Renal pelvis (tissue), 4 donors: Measurements from ENCODE around the gene FSD2. TPM values are rescaled to one million over a fixed set of nuclear protein-coding genes. Genes with fewer than 3 reads are reported as not detected.
A peak's percentile ranks its signal among the peaks of the same experiment; 100 is the strongest.
"Not testable (repeated sequence)": the region's sequence is repeated elsewhere in the genome, so short reads cannot be mapped to it uniquely, and the experiment has no call there.

Experiments used
- DNase-seq: peaks from one replicate; pipeline ENCODE4 v3.0.0-alpha.2; 2013
- polyA plus RNA-seq, 3 donors: library from polyadenylated mRNA; unstranded; fragments of 120-200 nt; gene quantifications; one replicate each; pipeline ENCODE4 v1.2.1, GENCODE V29; 2013; ENCODE audit not compliant: insufficient read length in 3 of 3

The FSD2 gene
- polyA plus RNA-seq, 3 donors, result 0.18 to 0.40 (median 0.19) TPM

DNA sequence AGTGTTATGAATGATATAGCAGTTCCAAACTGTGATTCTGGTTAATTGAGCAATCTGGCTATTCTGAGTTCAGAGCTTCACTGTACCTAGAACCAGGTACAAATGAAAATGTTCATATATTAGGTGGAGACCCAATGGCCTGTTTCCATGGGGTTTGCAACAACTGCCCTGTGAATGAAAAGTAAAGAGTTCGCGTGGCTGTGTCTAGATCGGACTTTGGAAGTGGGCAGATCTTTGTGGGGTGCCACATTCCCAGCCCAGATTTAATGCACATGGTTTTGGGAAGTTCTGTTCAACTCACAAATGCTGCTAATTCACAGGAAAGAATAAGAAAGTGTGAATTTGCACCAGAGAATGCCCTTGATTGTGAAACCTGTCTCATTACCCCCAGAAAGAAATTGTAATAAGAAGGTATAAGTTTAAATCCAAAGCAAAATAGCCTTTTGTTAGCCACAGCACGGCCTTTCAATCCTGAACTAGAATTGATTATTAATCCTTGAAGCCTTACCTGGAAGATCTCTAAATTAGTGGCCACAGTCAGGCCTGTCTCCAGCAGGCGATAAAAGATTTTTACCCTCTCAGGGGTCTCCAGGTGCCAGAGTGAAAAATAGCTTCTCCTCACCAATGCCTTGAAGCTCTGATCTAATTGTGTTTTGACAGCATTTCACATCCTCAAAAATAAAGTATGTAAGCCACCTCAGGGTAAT, 26.2 kb upstream of the FSD2 start:
- DNase-seq, result no peak

DNA sequence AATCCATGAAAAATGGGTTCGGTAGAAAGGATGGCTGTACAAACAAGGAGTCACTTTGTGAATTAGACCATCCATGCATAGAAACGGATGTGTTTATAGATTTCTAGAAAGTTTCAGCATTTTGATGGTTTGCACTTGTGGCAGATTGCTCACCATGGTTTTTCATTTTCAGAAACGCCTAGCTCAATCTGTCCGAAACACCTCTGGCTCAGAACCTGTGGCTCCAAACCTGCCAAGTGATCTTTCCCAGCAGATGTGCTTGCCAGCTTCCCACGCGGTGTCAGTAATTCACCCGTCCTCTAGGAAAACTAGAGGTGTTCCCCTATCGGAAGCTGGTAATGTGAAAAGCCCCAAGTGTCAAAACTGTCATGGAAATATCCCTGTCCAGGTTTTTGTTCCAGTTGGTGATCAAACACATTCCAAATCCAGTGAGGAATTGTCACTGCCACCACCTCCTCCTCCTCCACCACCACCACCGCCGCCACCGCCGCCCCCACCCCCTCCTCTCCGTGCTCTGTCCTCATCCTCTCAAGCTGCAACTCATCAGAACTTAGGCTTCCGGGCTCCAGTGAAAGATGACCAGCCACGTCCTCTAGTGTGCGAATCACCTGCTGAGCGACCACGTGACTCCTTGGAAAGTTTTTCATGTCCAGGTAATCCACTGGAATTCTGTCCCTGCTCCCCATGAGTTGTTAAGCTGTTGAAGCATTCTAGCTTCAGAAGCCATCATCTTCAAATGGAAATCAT, 24.7 kb upstream of the FSD2 start:
- no peak for DNase-seq

DNA sequence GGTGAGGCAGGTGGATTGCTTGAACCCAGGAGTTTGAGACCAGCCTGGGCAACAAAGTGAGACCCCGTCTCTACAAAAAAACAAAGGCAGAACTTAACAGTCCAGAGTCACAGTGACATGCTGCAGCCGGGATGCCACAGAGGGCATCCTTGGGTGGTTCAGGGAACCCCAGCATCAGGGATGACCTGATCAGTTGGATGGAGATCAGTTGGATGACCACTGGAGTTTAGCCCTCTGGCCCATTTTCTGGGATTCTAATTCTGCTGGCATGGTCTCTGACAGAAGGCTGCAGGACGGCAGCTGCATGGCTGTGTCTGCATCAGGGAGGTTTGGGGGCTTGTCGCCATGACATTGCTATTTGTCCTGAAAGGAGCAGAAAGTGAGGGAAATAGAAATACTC, 23.4 kb upstream of the FSD2 start:
- DNase-seq, result no peak

DNA sequence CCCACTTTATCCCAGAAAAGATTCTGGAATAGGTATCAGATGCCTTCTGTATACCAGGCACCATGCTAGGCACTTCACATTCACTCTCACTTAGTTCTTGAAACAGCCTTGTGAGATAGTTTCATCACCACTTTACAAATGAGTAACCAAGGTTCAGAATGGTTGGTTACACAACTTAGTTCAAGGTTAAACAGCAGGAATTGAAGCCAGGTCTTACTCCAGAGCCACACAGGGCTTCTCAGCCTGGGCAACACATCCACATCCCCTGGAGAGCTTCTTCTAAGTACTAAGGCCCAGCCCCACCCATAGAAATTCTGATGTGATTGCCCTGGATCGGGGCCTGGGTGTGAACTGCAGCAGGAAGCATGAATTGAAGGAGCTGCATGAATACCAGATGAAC, 22.2 kb upstream of the FSD2 start:
- no peak for DNase-seq

DNA sequence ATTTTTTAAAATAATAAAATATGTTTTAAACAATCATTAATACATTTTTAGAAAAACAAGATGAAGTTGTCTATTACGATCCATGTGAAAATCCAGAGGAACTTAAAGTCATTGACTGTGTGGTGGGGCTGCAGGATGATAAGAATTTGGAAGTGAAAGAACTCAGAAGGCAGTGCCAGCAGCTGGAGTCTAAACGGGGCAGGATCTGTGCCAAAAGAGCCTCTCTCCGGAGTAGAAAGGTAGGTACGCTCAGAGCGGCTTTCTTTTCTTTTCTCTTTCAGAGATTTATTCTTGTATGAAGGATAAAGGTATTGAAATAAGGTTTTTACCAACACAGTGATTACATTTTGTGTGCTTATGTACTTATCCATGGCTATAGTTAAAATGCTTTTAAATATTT, 17.2 kb upstream of the FSD2 start:
- DNase-seq, result no peak

DNA sequence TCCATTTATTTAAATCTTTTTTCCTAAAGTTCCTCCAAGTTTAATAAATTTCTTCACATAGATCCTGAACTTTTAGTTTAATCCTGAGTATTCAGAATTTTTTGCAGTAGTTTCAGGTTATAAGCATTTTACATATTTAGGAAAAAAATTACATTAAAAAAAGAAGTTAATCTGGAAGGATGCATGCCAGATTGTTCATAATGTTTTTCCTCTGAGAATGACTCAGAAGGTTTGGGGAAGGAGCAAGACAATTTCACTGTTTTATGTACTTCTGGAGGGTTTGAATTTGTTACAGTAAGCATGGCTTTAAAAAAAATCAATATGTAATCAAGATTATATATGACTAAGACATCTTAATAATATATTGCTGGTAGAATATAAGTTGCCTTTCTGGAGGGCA, 16.0 kb upstream of the FSD2 start:
- DNase-seq, result not testable (repeated sequence)

DNA sequence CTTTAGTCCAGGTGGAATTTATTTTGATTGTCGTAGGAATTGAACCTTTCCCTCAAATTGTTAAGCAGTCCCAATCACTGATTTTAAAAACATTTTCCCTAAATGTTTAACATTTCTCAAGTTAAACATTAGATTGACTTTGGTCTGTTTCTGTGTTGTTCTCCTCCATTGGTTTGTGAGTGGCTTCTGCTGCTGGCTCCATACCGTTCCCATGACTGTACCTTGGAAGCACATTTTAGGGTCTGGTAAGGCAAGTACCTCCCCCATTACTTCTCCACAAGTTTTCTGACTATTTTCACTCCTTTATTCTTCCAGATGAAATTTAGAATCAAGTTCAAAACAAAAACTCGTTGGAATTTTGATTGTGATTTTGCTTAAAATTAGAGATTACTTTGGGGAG, 15.5 kb upstream of the FSD2 start:
- not testable (repeated sequence) for DNase-seq

DNA sequence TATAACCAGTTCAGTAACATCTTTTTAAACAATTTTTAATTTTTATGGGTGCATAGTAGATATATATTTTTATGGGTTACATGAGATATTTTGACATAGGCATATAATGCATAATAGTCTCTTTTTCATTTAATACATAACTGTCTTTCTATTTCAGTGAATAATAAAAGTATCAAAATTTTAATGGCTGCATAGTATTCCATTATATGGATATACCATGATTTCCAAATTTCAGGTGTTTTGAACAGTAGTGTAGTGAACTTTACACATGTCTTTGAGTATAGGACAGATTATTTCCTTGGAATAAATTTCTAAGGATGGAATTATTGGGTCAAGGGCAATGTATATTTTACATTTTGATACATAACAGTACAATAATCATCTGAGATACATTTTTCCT, 14.3 kb upstream of the FSD2 start:
- no peak for DNase-seq

DNA sequence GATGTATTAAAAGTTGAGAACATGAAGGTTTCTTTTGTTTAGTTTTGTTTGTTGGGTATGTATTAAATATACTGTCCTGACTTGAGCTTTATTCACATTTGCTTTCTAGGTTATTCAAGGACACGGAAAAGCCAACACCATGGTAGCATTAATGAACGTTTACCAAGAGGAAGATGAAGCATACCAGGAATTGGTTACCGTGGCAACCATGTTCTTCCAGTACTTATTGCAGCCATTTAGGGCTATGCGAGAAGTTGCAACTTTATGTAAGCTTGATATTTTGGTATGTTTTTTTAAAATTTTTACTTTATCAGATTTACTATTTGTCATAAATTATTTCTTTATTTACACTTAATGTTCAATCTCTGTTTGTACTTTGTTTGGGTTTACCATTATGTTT, 7.1 kb upstream of the FSD2 start:
- DNase-seq, result no peak

DNA sequence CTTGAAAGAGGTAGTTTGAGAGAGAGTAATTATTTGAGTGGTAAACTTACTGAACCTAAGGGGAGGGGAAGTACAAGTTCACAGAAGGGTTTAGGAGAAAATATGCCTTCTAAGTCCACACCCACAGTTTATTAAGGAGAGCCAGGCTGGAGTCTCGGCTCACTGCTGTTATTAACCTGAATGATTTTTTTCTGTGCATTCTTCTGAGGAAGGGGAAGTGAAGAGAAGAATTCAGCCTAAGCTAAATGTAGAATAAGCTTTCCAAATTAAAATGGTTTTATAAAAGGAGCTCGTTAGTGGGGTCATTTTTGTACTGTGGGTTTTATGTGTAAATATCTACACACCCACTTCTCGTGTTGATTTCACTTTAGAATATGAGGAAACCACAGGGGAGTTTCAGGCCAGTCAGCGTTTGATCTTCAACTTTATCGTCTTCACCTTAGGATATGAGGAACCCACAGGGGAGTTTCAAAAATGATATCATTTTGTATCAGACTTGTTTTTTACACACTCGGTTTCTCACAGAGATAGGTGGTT, 5.1 kb upstream of the FSD2 start:
- DNase-seq, result no peak

DNA sequence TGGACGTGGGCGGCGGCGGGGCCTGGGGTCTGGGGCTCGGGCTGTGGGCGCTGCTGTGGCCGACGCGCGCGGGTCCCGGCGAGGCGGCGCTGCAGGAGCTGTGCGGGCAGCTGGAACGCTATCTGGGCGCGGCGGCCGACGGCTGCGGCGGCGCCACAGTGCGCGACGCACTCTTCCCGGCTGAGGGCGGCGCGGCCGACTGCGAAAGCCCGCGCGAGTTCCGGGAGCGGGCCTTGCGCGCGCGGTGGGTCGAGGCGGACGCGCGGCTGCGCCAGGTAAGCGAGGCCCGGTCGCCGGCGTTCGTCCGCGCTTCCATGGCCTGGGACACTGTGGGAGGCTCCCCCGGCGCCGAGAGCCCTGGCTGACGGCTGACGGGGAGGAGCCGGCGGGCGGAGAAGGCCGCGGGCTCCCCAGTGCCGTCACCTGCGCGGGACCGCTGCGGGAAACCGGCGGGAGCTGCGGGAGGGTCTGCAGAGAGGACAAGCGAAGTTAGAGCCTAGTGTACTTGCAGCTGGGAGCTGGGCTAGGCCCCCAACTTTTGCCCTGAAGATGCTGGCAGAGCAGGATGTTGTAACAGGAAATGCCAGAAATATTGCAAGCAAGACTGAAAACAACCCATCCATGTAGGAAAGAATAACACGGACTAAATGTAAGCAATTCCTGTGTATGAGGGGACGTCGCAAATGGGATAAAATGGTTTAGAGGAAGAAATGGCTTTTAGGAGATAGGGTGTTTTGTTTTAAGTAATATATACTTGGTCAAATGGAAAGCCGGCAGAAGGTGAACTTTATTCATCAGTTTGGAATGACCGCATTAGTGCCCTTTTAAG, 4.4 kb upstream of the FSD2 start:
- peak; percentile 35 for DNase-seq

DNA sequence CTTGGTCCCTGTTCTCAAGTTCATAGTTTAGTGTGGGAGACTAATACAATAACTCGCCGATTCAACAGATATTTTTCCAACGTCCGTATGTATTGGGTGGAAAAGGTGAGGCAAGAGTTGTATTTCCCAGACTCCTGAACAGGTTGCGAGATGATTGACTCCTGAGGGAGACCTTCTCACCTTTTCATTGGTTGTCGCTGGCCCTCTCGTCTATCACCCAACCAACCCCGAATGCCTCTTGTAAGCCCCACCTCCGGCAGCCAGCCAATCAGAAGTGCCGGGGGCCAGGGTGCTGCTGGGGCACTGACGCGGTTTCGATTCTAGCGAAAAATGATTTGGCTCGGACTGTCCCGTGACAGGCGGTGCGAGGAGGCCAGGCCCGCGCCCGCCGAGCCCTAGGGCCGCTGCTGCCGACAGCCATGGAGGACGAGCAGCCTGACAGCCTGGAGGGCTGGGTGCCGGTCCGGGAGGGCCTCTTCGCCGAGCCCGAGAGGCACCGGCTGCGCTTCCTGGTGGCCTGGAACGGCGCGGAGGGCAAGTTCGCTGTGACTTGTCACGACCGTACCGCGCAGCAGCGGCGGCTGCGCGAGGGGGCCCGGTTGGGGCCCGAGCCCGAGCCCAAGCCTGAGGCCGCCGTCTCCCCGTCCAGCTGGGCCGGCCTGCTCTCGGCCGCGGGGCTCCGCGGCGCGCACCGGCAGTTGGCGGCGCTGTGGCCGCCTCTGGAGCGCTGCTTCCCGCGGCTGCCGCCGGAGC, 3.6 kb upstream of the FSD2 start, which contains the start of gene WHAMM:
Gene WHAMM (plus strand): TSS at position 321 of the 753 bp plus-strand sequence. CDS start 99 bp downstream, at position 420.
- DNase-seq, result peak; percentile 98

DNA sequence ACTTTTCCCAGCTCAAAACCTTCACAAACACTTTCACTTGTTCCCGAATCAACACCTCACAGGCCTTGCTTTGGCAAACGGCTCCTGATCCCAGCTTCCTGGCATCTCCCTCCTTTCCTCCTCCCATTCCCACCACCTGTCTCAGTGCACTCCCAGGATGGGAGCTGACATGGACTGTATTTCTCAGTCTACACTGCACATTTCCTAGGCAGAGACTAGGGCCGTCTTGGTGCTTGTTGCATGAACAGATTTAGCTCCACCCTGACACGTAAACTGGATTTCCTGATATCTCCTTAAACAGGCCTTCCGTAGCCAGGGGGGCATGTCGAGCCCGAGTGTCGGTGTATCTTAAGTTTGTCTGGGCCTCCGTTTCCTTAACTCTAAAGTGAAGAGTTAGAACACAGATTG, 2.8 kb upstream of the FSD2 start:
- no peak for DNase-seq

DNA sequence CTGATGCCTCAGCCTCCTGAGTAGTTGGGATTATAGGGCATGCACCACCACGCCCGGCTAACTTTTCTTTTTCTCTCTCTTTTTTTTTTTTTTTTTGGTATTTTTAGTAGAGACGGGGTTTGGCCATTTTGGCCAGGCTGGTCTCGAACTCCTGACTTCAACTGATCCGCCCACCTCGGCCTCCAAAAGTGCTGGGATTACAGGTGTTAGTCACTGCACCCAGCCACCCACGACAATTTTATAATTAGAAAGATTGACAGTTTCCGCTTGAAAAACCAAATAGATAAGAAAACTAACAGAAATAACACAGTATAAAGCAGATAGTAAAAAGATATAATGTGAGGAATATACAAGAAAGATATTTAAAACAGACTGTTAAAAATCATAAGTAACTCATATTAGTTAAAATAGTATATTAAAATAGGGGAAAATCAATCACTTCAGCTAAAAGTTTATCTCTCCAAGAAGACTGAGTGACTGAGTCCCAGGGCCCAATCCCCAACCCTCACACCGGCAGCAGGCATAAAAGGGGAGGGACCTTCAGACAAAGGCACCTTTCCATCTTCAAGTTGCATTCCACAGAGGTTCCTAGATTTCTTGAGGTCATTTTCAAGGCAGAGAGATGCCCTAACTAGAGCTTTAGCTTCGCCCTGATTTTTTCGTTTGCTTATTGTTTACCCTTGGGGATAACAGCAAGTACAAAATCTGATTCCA, 2.2 kb upstream of the FSD2 start:
- DNase-seq, result no peak

DNA sequence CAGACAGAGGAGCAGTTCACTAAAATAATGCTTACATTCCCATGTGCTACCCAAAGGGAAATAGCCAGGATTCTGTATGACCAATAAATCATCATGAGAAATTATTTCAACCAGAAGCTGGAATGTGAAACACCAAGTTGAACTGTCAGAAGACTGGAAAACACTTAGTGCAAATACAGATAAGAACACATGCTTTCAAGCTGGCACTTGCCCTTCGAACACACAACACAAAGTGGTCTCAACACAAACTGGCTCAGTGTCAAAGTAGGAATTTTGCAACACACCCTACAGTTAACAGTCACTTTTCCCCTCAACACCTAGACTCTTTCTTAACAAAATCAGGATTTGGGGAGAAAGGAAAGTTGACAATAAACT, 1.3 kb downstream of the FSD2 start:
- DNase-seq, result no peak

DNA sequence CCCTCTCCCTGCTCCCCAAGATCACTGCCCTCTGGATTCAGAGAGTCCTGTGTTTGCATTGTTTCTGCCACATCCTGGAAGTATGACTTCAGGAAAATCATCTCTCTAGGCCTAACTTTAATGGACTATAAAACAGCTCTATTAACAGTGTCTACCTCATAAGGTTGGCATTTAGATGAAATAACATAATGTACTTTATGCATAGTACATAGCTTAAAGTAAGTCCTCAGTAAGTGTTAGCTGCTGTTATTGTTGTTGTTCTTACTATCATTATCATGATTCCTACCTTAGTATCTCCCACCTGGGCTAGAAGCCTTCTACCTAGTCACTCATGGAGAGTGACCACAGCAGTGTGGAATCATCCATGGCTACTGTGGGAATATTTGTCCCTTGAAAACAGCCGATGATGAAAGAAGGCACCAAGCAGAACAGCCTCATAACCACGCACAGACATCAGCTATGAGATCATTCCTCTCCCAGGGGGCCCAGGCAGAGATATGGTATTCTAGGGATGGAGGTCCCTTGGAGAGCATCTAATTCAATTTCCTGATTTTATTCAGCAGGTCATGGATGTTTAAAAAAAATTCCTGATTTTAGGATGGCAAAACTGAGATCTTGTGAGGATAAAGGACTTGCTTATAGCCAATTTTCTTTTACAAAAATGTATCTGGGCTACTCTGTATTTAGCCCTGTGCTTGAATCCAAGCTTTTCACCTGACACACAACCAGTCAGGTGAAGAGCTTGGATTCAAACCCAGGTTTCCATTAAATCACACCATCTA, 1.9 kb downstream of the FSD2 start:
- DNase-seq, result no peak

DNA sequence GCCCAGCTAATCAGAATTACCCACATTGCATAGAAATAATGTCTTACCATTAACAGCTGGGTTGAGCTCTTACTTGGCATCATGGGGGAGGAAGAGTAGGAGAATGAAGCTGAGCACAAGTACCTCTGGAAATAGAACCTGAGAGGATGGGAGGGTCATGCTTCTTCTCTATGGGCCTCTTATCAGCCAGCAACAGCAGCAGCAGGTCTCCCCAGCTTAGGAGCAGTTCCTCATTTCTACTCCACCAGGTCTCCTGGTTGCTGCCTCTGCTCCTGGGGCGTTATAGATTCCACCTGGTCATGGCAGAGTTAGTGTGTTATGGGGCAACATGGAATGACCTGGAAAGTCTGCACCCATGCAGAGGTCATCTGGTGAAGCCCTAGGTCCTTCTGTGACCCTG, 3.4 kb downstream of the FSD2 start:
- DNase-seq, result no peak

DNA sequence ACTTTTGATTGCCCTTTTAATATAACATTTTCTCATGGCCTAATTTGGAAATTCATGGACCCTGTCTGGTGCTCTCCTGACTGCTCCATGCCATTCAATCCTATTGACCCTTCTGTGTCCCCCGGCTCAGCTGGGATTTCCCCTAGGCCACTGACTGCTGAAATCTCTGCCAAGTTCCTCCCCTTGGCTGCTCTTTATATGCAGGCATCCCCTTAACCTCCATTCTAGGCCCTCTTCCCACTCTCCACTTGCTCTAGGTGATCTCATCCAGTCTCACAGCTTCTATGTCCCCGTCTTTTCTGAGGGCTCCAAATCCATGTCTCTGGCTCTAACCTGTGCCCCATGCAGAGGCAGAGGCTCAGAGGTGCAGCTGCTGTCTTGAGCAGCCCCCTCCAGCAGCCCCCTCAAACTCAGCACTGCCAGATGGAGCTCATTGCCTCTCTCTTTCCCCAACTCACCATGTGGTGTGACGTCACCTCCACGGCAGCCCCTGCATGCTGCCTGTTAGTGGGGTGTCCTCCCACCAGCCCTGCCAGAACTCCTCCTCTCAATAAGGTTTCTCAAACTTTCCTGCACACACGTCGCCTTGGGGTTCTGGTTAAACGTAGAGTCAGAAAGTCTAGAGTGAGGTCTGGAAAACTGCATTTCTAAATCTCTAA, 6.6 kb downstream of the FSD2 start:
- DNase-seq, result no peak

DNA sequence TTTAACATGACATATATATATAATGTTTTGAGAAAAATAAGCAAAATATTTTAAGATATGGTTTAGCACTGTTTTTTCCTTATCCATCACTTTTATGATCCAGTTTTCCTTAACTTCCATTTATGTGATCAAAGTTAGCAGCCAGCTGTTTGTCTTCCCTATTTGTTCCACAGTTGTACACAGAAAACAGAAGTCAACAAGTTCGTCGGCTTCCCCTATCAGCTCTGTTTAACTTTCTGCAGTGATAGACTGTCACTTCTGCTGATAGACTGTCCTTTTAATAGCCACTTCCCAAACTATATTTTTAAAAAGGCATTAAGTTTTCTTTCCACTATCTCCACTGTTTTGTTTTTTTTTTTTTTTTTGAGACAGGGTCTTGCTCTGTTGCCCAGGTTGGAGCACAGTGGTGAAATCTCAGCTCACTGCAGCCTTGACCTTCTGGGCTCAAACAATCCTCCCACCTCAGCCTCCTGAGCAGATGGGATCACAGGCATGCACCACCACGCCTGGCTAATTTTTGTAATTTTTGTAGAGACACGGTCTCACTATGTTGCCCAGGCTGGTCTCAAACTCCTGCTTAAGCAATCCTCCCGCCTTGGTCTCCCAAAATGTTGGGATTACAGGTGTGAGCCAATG, 7.2 kb downstream of the FSD2 start:
- DNase-seq, result no peak
